Upper lobe of left lung (tissue), 4 donors: ENCODE measurements around the gene QKI.

Source experiments
- CTCF ChIP-seq, 6 experiments: fragments of 450-650 bp in 4 of 6; fragments of 200-600 bp in 2 of 6; sonication (generic) in 2 of 6; IDR thresholded peaks; one replicate each; pipeline ENCODE4 v1.5.1; 2016 to 2019; ENCODE audit warnings: antibody characterized with exemption in 6 of 6
- EP300 ChIP-seq, 4 donors: sonication (generic); formaldehyde crosslinking; IDR thresholded peaks; one replicate each; pipeline ENCODE4 v1.5.1; 2017; ENCODE audit warnings: antibody characterized with exemption in 4 of 4, control low read depth in 2 of 4
- POLR2A ChIP-seq, 4 donors: fragments of 450-650 bp; IDR thresholded peaks; one replicate each; pipeline ENCODE4 v1.5.1; 2016 to 2017; ENCODE audit warnings: antibody characterized with exemption in 4 of 4, mild to moderate bottlenecking in 2 of 4
- POLR2AphosphoS5 ChIP-seq, 2 donors: sonication (generic); formaldehyde crosslinking; IDR thresholded peaks; one replicate each; pipeline ENCODE4 v1.5.1; 2017; ENCODE audit warnings: antibody characterized with exemption in 2 of 2

- TF ChIP-seq CTCF (IDR thresholded peaks at IDR 0.05) (no peak), POLR2A (IDR thresholded peaks at IDR 0.05) (no peak), EP300 (IDR thresholded peaks at IDR 0.05) (no peak), POLR2AphosphoS5 (IDR thresholded peaks at IDR 0.05) (no peak)
Measured at GRCh38 chr6:163616452-163616851, 201.9 kb downstream of the QKI start.
